RWPE1 (cell line): ENCODE measurements around the gene KRT26.

Source experiments
- CTCF ChIA-PET: fragments of 350-600 bp; sonication (Branson Sonifier 250); formaldehyde crosslinking; extraction: SDS; loops from one replicate; lab custom pipeline; 2021; lab: Yijun Ruan, JAX
- POLR2A ChIA-PET: fragments of 400-600 bp; formaldehyde crosslinking; extraction: SDS; loops from one replicate; lab custom pipeline; 2020; ENCODE audit warnings: antibody characterized with exemption; ENCODE audit not compliant: low non-redundant PET; lab: Yijun Ruan, JAX
- DNase-seq: peaks from one replicate; pipeline ENCODE4 v3.0.0; 2012; ENCODE audit warnings: low spot score
- H3K27ac ChIP-seq: fragments of 450-650 bp; 2 replicates; pipeline ENCODE4 v1.5.1; 2017
- TF ChIP-seq, protein P1 (sequence below): fragments of 450-650 bp; conservative IDR thresholded peaks from 2 replicates; pipeline ENCODE4 v1.5.1; 2017; ENCODE audit warnings: low read depth, mild to moderate bottlenecking

KRT26 gene

DNA sequence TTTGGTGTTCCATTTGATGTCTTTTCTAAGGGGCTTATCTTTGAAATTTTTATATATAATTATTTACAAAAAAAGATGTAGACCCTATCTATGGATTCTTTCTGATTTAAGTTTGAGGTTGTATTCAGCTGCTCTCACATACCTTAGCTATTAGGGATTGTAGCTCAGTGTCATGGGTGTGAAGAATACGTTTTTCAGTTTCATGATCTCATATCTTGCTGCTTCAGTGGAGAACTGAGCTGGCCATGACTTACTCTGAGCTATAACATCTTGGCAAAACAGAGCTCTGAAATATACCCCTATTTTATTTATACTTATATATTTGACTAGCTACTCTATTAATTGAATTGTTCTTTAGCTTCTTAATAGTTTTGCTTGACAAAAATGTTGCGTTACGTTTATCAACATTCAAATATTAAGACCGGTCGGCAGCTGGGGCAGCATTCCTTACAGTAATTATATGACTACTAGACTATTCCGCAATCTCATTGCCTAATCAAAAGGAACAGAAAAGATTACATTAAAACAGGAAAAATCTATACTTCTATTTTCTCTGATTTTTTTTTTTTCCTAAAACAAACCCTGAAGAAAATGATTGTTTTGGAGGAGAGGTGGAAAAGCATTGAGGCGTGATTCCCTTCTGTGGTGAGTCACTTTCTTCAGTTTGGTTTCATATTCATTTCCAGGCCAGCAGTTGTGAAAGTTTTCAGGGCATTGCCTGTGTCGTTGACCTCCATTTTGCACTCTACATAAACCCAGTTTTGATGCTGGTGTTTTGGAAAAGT, 44.4 kb downstream of the KRT26 start:
- TF ChIP-seq, protein P1, sequence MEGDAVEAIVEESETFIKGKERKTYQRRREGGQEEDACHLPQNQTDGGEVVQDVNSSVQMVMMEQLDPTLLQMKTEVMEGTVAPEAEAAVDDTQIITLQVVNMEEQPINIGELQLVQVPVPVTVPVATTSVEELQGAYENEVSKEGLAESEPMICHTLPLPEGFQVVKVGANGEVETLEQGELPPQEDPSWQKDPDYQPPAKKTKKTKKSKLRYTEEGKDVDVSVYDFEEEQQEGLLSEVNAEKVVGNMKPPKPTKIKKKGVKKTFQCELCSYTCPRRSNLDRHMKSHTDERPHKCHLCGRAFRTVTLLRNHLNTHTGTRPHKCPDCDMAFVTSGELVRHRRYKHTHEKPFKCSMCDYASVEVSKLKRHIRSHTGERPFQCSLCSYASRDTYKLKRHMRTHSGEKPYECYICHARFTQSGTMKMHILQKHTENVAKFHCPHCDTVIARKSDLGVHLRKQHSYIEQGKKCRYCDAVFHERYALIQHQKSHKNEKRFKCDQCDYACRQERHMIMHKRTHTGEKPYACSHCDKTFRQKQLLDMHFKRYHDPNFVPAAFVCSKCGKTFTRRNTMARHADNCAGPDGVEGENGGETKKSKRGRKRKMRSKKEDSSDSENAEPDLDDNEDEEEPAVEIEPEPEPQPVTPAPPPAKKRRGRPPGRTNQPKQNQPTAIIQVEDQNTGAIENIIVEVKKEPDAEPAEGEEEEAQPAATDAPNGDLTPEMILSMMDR, result no peak
- no peak overlapping the region for H3K27ac ChIP-seq
- ChIA-PET CTCF (interaction anchor here (0.6 to 0.7 kb wide), 2 partner anchors 67 to 97 kb away, joined by 3 read pairs; no protein-coding TSS in a partner anchor), POLR2A (no interaction called here)
- DNase-seq, result peak; percentile 34

DNA sequence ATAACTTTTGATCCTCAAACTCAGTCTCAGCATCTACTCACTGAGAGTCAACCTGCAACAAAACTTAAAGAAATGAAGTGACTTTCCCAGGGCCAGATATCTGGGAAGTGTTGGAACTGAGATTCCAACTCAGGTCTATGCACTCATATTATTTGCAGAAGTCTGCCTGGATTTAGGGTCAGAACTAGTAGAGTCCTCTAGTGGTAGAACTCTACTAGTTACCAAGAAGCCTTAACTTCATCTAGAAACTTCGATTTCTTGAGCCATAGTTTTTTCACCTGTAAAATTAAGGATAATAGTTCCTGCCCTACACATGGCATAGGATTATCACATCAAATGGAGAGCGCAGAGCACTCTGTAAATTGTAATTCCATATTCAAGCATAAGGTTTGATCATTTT, 45.1 kb downstream of the KRT26 start:
- H3K27ac ChIP-seq, result no peak overlapping the region
- TF ChIP-seq, protein P1, result peak; percentile 27; the same call in 1 of the 2 replicates
- CTCF ChIA-PET, result no interaction called here
- POLR2A ChIA-PET, result no interaction called here
- no peak for DNase-seq

DNA sequence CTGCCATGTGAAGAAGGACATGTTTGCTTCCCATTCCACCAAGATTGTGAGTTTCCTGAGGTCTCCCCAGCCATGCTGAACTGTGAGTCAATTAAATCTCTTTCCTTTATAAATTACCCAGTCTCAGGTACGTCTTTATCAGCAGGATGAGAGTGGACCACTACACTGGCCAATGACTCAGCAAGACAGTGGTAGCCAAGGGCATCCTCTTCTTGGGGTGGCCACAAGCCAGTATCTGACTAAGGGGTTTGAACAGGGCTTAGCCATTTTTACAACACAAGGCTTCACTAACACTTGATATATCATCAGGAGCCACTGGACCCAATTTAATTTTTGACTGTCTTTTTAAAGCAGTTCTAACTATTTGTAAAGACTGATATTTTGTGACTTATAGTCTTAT, 47.3 kb downstream of the KRT26 start:
- no peak for DNase-seq
- POLR2A ChIA-PET, result no interaction called here
- H3K27ac ChIP-seq, result no peak overlapping the region
- TF ChIP-seq, protein P1, result no peak
- CTCF ChIA-PET, result no interaction called here

DNA sequence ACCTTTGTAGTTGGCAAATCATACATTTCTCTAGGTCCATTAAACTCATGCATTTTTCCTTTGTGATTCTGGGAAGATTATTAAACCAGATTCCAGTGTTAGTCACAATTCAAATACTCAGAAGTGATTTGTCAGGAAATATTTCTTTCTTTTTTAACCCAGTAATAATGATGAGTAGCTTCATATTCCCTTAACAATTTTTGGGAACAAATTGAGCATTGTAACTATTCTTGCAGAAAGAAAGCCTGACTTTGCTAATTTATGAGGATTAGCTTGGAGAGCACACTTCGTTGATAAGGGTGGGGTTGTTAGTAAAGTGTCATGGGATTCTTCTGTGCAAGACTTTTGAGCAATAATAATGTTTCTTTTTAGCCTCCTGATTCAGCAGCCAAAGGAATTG, 49.8 kb downstream of the KRT26 start:
- POLR2A ChIA-PET, result no interaction called here
- CTCF ChIA-PET, result interaction anchor here (0.7 to 1.1 kb wide), 4 partner anchors 17 to 826 kb away, joined by 3 read pairs; no protein-coding TSS in a partner anchor
- no peak overlapping the region for H3K27ac ChIP-seq
- no peak for DNase-seq
- TF ChIP-seq, protein P1, result no peak

DNA sequence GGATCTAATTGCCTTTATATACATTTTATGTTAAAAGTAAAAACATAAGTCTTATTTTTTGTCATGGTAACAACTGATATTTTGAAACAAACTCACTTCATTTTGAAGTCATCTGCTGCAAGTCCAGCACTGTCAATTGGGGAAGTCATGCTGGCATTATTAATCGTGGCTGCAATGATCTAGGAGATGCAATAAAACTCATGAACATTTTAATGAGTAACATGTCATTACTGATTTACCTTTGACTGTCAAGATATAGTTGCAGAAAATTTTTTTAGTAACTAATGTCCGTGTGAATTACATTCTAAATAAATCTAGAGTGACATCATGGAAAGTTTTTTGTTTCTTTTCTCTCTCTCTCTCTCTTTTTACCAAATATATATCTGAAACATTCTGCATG, 51.1 kb downstream of the KRT26 start:
- H3K27ac ChIP-seq, result no peak overlapping the region
- ChIA-PET CTCF (no interaction called here), POLR2A (no interaction called here)
- TF ChIP-seq, protein P1, result no peak
- DNase-seq, result no peak

DNA sequence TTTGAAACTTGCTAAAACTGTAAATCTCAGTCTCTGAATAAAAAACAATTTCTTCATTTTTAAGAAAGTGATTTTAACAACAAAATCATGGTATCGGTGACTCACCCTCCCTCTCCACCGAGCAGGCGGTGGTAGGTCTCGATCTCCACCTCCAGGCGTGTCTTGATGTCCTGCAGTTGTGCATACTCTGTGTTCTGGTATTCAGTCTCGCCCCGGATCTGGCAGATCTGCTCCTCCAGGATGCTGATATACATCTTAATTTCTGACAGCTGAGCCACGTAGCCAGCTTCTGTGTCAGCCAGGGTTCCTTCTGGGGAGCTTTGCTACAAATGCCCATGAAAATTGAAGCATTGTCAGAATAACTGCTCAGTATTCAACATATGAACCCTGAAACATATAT, 53.1 kb downstream of the KRT26 start:
- CTCF ChIA-PET, result interaction anchor here (0.6 kb wide), 1 partner anchor 1116 kb away, joined by 3 read pairs; no protein-coding TSS in a partner anchor
- DNase-seq, result no peak
- TF ChIP-seq, protein P1, result no peak
- POLR2A ChIA-PET, result no interaction called here
- no peak overlapping the region for H3K27ac ChIP-seq
